GM19468 (cell line): ENCODE results near the gene FOXL2NB.

ENCODE experiments used
- ATAC-seq: cut with Tn5 transposase; IDR thresholded peaks from one replicate; pipeline ENCODE4 v1.9.1; 2021; ENCODE audit warnings: mild to moderate bottlenecking, moderate library complexity, moderate number of reproducible peaks; ENCODE audit not compliant: unreplicated experiment; ENCODE audit errors: extremely low read depth

Gene FOXL2NB

DNA sequence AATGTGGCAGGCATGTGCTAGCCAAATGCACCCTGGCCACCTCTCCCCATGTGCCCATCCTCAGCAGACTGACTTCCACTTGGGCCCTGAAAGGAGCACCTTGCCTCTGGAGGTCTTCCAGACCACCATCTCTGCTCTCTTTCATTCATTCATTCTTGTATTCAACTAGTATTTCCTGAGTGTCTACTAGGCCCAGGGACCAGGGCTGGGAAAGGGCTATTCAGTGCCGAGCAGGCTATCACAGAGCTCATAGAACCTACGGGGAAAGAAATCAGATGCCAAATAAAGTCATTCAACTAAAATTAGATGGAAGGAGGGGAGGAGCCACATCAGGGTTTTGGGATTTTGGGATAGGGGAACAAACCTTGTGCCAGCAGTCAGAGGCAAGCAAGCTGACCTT, 40.2 kb downstream of the FOXL2NB start:
- ATAC-seq = no peak

DNA sequence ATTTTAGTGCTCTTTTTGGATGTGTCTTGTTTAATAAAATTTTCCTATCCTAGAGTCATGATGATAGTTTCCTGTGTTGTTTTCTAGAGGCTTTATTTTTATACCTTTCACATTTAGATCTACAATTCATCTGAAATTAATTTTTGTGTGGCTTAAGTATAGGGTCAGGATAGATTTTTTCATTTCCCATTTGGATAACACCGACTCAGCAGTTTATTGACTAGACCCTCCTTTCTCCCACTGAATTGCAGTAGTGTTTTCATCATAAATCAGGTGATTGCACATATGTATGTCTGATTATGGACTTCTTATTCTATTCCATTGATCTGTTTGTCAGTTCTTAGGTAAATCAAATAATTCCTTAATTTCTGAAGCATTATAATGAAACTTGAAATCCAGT, 48.7 kb downstream of the FOXL2NB start:
- no peak for ATAC-seq
